Measurements from ENCODE around the gene APELA.
"Not testable (repeated sequence)": the region's sequence is repeated elsewhere in the genome, so short reads cannot be mapped to it uniquely, and the experiment has no call there.

Gene APELA

DNA sequence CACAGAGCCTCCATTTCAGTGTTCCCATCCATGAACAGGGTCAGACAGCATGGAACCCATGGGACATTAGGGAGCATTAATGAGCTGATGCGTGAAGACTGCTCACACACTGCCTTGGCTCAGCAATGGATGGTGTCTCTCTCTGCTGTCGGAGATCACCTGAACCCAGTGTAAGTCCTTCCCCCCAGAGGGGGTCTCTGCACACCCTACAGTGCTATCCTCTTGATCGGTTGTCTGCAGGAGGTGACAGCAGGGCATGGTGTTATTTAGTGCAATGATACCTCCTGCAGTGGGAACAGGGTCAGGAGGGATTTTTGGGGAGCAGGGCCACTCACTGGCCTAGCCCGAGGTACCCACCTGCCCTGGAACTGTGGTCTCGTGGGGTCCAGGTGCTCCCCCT is 25.6 kb downstream of the APELA start:
- Mint-ChIP-seq H3K27ac (no peak overlapping the region), H3K9me3 (no peaks in the 10 kb centered on the region), H3K4me1 (no peaks in the 10 kb centered on the region), H3K4me3 (no peak overlapping the region), H3K36me3 (no peaks in the 10 kb centered on the region)
- DNase-seq (ENCODE audit: low spot score in 2 of 2), result no peak
- peak; percentile 46 for ATAC-seq

DNA sequence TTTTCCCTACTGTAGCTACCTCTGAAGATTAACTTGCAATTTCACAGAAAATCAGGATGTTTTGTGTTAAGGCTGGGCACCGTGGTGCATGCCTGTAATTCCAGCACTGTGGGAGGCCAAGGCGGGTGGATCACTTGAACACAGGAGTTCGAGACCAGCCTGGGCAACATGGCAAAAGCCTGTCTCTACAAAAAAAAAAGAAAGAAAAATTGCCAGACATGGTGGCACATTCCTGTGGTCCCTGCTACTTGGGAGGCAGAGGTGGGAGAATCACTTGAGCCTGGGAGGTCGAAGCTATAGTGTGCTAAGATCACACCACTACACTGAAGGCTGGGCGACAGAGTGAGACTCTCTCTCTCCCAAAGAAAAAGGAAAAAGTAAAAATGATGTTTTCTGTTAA is 27.4 kb downstream of the APELA start:
- no peaks in the 10 kb centered on the region for H3K36me3 Mint-ChIP-seq
- no peaks in the 10 kb centered on the region for H3K4me1 Mint-ChIP-seq
- ATAC-seq (no peak), DNase-seq (ENCODE audit: low spot score in 2 of 2) (no peak)
- H3K27ac Mint-ChIP-seq, result no peak overlapping the region
- H3K9me3 Mint-ChIP-seq, result no peaks in the 10 kb centered on the region
- H3K4me3 Mint-ChIP-seq, result no peak overlapping the region

DNA sequence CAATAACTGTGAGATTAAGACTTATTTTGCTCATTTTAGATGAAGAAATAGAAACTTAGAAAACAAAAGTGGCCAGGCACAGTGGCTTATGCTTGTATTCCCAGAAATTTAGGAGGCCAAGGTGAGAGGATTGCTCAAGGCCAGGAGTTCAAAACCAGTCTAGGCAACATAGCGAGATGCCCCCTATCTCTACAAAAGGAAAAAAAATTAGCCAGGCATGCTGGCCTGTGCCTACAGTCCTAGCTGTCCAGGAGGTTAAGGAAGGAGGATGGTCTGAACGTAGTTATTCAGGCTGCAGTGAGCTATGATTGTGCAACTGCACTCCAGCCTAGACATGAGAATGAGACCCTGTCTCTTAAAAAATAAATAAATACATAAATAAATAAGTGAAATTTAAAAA is 28.0 kb downstream of the APELA start:
- ATAC-seq, result no peak
- no peaks in the 10 kb centered on the region for H3K4me1 Mint-ChIP-seq
- H3K4me3 Mint-ChIP-seq, result no peak overlapping the region
- no peaks in the 10 kb centered on the region for H3K36me3 Mint-ChIP-seq
- no peaks in the 10 kb centered on the region for H3K9me3 Mint-ChIP-seq
- no peak overlapping the region for H3K27ac Mint-ChIP-seq
- DNase-seq (ENCODE audit: low spot score in 2 of 2), result no peak

DNA sequence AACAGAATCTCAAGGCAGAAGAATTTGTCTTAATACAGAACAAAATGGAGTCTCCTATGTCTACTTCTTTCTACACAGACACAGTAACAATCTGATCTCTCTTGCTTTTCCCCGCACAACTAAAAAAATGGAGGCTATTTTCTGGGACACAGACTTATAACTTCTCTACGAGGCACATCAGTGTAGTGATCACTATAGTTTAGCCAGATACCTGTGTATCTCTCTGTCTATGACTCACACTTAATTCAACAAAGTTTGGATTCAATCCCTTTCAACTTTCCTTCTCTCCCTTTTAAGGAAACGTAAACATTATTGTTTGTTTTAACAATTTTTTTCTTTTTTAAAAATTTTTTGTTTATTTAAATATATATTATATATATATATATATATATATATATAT is 29.4 kb downstream of the APELA start:
- H3K4me3 Mint-ChIP-seq, result no peak overlapping the region
- no peak for ATAC-seq
- H3K36me3 Mint-ChIP-seq, result no peaks in the 10 kb centered on the region
- no peaks in the 10 kb centered on the region for H3K9me3 Mint-ChIP-seq
- DNase-seq (ENCODE audit: low spot score in 2 of 2), result no peak
- no peaks in the 10 kb centered on the region for H3K4me1 Mint-ChIP-seq
- no peak overlapping the region for H3K27ac Mint-ChIP-seq

DNA sequence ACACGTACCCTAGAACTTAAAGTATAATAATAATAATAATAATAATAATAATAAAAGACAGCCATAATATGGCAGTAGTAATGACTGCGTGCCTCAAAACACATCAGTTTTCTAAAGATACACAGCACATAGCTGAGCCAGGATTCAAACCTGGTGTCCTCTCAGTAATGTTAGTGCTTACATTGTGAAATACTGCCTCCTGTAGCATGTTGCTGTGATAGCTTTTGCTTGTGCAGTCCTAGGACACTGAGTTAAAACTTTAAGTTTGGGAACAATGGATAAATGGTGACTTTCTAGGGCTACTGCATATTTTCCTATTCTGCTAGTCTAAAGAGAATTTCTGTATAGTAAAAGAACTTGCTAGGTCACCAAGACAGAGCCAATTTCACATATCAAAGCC is 36.5 kb downstream of the APELA start:
- not testable (repeated sequence) for ATAC-seq; H3K27ac Mint-ChIP-seq; H3K4me3 Mint-ChIP-seq; H3K4me1 Mint-ChIP-seq; DNase-seq (ENCODE audit: low spot score in 2 of 2); H3K36me3 Mint-ChIP-seq; H3K9me3 Mint-ChIP-seq

DNA sequence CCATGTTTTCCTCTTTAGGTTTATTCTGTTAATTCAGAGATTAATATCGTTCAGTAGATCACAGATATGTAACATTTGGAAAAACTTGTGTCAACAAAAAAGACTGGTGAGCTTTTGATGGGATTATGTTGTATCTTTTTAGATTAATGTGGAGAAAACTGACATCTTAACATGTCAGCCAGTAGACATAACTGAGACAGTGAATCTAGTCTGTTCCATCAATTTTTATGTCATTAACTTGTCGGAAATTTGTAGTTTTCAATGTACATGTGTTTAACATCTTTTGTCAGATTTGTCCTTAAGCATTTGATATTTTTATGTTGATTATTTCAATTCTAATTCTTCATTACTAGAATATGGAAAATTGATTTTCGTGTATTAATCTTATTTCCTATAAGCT is 42.0 kb downstream of the APELA start:
- Mint-ChIP-seq H3K4me1 (no peaks in the 10 kb centered on the region), H3K27ac (no peak overlapping the region), H3K36me3 (no peaks in the 10 kb centered on the region), H3K4me3 (no peak overlapping the region), H3K9me3 (no peaks in the 10 kb centered on the region)
- ATAC-seq (no peak), DNase-seq (ENCODE audit: low spot score in 2 of 2) (no peak)

DNA sequence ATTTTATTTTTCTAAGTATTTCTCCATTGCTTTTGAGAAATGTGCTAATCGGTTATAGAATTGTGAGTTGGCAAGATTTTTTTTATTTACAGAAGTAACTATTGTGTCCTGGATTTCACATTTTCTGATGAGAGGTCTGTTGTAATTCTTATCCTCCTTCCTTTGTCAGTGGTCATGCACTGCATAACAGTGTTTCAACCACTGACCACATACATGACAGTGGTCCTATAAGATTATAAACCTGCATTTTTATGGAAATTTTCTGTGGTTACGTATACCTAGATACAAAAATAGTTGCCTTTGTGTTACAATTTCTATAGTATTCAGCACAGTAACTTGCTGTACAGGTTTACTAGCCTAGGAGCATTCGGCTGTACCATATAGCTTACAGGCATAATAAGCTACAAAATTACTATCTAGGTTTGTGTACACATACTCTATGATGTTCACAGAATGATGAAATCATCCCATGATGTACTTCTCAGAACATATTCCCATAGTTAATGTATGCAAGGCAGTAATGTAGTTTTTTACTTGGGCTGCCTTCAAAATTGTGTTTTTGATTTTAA is 47.8 kb downstream of the APELA start:
- no peak overlapping the region for H3K4me3 Mint-ChIP-seq
- no peak overlapping the region for H3K27ac Mint-ChIP-seq
- no peaks in the 10 kb centered on the region for H3K36me3 Mint-ChIP-seq
- DNase-seq (ENCODE audit: low spot score in 2 of 2), result no peak
- H3K4me1 Mint-ChIP-seq, result no peaks in the 10 kb centered on the region
- ATAC-seq, result no peak
- no peaks in the 10 kb centered on the region for H3K9me3 Mint-ChIP-seq

DNA sequence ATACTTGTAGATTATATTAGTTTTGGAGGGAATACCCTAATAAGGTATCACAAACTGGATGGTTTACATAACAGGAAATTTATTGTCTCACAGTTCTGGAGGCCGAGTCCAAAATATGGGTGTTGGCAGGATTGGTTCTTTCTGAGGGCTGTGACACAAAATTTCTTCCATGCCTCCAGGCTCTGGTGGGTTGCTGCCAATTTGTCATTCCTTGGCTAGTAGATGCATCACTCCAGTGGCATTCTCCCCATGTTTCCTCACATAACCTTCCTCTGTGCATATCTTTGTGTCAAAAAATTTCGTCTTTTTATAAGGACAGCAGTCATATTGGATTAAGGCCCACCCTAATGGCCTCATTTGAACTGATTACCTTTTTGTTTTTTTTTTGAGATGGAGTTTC is 49.3 kb downstream of the APELA start:
- ATAC-seq (no peak), DNase-seq (ENCODE audit: low spot score in 2 of 2) (no peak)
- no peaks in the 10 kb centered on the region for H3K9me3 Mint-ChIP-seq
- H3K4me3 Mint-ChIP-seq, result no peak overlapping the region
- H3K27ac Mint-ChIP-seq, result no peak overlapping the region
- no peaks in the 10 kb centered on the region for H3K36me3 Mint-ChIP-seq
- H3K4me1 Mint-ChIP-seq, result no peaks in the 10 kb centered on the region

DNA sequence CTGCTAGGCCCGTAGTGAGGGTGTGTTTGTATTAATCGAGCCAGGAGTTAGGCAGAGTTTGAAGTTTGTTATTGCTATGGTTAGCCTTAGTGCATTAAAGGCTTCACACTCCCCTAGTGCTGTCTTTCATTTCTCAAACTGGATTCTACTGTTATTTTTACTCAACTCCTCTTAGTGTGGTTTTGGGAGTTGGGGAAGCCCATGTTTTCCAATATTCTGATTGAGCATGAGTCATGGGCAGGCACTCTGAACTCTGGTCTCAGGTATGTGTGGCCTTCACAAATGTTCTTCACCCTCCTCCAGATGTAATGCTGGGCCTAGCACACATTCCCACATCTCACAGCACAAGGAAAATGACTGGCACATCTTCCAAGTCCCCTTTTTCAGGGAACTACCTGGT is 50.1 kb downstream of the APELA start:
- ATAC-seq; H3K9me3 Mint-ChIP-seq; H3K4me3 Mint-ChIP-seq; H3K4me1 Mint-ChIP-seq; DNase-seq (ENCODE audit: low spot score in 2 of 2); H3K27ac Mint-ChIP-seq; H3K36me3 Mint-ChIP-seq: not testable (repeated sequence)

DNA sequence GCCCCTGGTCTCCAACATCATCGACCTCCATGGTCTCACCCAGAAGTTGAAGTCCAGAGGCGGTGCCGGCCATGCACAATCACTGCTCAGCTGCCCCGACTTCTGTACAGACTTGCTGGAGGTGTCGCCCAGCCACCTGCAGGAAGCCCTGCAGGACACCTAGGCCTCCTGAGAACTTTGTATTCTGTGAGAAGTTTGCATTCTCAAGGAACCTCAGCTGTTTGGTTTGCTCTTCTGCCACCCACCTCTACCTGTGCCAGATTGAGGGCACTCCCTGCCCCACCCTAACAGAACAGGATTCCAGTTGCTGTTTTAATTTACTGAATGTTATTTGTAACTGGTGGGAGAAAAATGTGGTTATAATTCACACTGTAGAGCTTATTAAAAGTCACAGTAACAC is 53.7 kb downstream of the APELA start:
- Mint-ChIP-seq H3K36me3 (no peaks in the 10 kb centered on the region), H3K27ac (peak overlapping the region; percentile 43), H3K4me3 (no peak overlapping the region), H3K4me1 (no peaks in the 10 kb centered on the region), H3K9me3 (no peaks in the 10 kb centered on the region)
- DNase-seq (ENCODE audit: low spot score in 2 of 2) (no peak), ATAC-seq (no peak)

DNA sequence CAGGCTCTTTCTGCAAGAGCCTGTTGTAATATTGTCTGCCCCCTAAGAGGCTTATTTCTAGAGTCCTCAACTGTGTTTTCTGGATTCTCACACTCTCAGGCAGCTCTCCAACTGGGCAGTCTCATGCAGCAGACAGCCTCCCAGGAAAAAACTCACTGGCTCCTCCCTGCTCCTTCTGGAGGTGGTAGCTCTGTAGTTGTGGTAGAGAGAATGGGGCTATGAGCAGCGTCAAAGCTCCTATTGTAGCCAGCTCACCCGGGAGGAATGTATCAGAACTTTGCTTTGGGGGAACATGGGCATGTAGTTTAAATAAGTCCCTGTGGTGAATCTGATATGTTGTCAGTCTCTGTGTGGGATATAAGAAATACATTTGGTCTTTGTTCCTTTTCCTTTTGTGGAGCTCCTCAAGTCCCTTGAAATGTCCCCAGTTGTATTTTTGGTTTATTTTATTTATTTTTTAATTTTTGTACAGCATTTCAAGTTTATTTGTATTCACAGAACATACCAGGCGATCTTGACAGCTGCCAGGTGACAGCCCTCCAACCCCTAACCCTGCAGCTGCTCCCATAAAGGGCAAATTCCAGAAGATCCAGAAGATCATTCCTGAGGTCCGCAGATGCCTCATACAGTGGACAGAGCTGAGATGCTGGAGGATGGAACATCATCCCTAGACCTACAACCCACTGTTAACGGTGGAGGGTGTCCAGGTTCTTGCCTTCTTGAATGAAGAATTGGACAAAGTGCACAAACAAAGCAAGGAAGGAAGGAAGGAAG is 54.8 kb downstream of the APELA start:
- Mint-ChIP-seq H3K4me1 (no peaks in the 10 kb centered on the region), H3K27ac (no peak overlapping the region), H3K9me3 (no peaks in the 10 kb centered on the region), H3K36me3 (no peaks in the 10 kb centered on the region), H3K4me3 (no peak overlapping the region)
- DNase-seq (ENCODE audit: low spot score in 2 of 2) (no peak), ATAC-seq (no peak)

DNA sequence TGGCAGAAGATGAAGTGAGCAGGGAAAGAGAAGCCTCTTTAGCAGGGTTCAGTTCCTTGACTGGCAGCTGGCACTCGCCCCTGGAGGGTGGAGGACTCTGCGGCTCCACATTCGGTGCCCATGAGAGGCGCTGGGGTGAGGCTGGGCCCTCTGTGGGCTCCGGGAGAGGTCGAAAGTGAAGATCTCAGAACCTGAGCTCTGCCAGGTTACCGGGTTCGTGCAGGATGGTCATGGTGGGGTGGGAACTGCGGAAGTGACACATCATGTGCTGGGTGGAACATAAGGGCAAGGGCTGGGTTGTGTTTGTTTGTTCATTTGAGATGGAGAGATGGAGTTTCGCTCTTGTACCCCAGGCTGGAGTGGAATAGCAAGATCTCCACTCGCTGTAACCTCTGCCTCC is 56.3 kb downstream of the APELA start:
- Mint-ChIP-seq H3K27ac (no peak overlapping the region), H3K4me1 (no peaks in the 10 kb centered on the region), H3K36me3 (no peaks in the 10 kb centered on the region), H3K4me3 (no peak overlapping the region), H3K9me3 (no peaks in the 10 kb centered on the region)
- no peak for DNase-seq (ENCODE audit: low spot score in 2 of 2)
- no peak for ATAC-seq

DNA sequence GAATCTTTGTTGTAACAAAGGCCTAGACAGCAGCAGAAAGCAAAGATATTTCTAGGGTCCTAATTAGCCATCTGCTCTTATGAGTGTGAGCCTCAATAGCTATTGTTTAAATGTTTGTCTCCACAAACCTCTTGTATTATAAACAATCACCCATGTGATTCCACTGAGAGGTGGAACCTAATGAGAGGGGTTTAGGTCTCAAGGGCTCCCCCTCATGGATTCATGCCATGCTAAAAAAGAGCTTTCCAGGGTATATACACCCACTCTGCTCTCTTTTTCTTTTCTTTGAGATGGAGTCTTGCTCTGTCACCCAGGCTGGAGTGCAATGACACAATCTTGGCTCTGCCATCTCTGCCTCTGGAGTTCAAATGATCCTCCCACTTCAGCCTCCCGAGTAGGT is 58.4 kb downstream of the APELA start:
- Mint-ChIP-seq H3K9me3 (no peaks in the 10 kb centered on the region), H3K36me3 (no peaks in the 10 kb centered on the region), H3K4me3 (no peak overlapping the region), H3K4me1 (no peaks in the 10 kb centered on the region), H3K27ac (no peak overlapping the region)
- DNase-seq (ENCODE audit: low spot score in 2 of 2), result no peak
- ATAC-seq, result no peak

DNA sequence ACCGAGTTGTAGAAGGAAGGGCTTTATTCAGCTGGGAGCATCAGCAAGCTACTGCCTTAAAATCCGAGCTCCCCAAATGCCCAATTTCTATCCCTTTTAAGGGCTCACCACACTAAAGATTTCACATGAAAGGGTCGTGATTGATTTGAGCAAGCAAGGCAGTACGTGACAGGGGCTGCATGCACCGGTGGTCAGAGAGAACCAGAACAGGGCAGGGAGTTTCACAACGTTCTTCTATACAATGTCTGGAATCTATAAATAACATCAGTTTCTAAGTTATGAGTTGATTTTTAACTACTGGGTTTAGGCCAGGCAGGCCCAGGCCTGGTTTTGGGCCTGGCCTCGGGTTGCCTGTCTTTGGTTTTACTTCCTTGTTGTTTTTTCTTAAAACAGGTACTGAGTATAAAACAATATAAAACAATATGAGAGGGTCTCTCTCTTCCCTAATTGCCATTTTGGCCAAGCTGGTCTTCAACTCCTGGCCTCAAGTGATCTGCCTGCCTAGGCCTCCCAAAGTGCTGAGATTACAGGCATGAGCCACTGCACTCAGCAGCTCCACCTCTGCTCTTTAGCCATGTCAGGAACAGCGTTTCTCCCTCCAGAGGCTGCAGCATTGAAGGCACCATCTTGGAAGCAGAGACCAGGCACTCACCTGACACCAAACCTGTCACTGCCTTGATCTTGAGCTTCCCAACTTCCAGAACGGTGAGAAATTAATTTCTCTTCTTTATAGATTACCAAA is 59.1 kb downstream of the APELA start:
- not testable (repeated sequence) for ATAC-seq; H3K27ac Mint-ChIP-seq; DNase-seq (ENCODE audit: low spot score in 2 of 2); H3K9me3 Mint-ChIP-seq; H3K4me1 Mint-ChIP-seq; H3K4me3 Mint-ChIP-seq; H3K36me3 Mint-ChIP-seq

DNA sequence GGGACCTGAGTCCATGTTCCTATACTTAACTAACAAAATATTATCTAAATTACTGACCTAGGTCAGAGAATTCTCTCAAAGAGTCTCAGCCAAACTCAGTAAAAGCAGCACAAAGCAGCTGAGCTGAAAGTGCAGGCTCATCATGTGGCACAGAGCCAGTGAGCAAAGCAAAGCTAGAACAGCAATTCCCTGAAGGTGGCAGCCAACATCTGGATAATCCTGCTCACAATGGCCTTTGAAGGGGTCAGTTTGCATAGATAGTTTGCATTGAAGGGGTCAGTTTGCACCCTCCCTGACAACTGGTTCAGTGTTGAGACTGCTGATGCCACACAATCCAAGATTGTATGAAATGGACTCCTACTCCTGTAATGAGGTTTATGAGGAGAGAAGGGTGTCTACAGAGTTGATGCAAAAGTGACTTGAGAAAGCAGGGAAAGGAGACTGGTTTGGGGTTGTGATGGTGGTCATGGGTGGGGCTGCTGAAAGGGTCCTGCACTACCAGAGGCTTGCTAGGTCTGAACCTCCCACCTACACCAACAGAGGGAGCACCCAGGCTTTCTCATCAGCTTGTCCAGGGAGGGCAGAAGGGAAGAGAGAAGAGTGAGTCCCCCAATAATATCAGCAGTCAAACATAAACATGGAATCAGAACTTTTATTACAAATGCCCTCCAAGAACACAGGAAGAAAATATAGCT is 60.7 kb downstream of the APELA start:
- H3K4me3 Mint-ChIP-seq, result no peak overlapping the region
- no peaks in the 10 kb centered on the region for H3K9me3 Mint-ChIP-seq
- ATAC-seq, result peak; percentile 31
- H3K27ac Mint-ChIP-seq, result no peak overlapping the region
- no peaks in the 10 kb centered on the region for H3K4me1 Mint-ChIP-seq
- no peaks in the 10 kb centered on the region for H3K36me3 Mint-ChIP-seq
- no peak for DNase-seq (ENCODE audit: low spot score in 2 of 2)

DNA sequence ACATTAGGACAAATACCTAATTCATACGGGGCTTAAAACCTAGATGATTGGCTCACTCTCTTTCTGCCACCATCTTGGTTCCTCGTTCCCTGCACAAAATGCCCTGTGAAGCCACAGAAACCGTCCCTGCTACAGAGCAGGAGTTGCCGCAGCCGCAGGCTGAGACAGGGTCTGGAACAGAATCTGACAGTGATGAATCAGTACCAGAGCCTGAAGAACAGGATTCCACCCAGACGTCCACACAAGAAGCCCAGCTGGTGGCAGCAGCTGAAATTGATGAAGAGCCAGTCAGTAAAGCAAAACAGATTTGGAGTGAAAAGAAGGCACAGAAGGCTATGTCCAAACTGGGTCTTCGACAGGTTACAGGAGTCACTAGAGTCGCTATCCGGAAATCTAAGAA is 66.2 kb downstream of the APELA start:
- H3K27ac Mint-ChIP-seq, result no peak overlapping the region
- H3K4me3 Mint-ChIP-seq, result no peak overlapping the region
- H3K4me1 Mint-ChIP-seq, result no peaks in the 10 kb centered on the region
- no peaks in the 10 kb centered on the region for H3K36me3 Mint-ChIP-seq
- DNase-seq (ENCODE audit: low spot score in 2 of 2), result no peak
- H3K9me3 Mint-ChIP-seq, result no peaks in the 10 kb centered on the region
- no peak for ATAC-seq

Measured in stimulated activated effector memory CD8-positive, alpha-beta T cell treated with anti-CD3 and anti-CD28 coated beads, Interleukin-12 subunit alpha, Interleukin-12 subunit beta, amount 100 ng/mL, for 72 hours (primary cell).